Neural progenitor cell (in vitro differentiated cells): ENCODE results near the gene SORT1.
"Not testable (repeated sequence)": the region's sequence is repeated elsewhere in the genome, so short reads cannot be mapped to it uniquely, and the experiment has no call there.

Source experiments
- CTCF ChIP-seq: fragments of 200-600 bp; sonication (generic); IDR thresholded peaks from 2 replicates; pipeline ENCODE4 v1.5.1; 2017; ENCODE audit warnings: antibody characterized with exemption, mild to moderate bottlenecking
- EZH2 ChIP-seq: fragments of 200-600 bp; sonication (generic); IDR thresholded peaks from 2 replicates; pipeline ENCODE4 v1.6.1; 2017; ENCODE audit warnings: antibody characterized with exemption, mild to moderate bottlenecking, moderate library complexity

GRCh38 chr1:109305991-109306390 is 91.7 kb downstream of the SORT1 start:
- not testable (repeated sequence) for TF ChIP-seq EZH2, CTCF
